Measurements from ENCODE around the gene APBA1. TPM values are rescaled to one million over a fixed set of nuclear protein-coding genes. Genes with fewer than 3 reads are reported as not detected.

The APBA1 gene
- total and polyA plus RNA-seq, 7 donors, result 0.23 to 4.2 (median 0.81) TPM

DNA sequence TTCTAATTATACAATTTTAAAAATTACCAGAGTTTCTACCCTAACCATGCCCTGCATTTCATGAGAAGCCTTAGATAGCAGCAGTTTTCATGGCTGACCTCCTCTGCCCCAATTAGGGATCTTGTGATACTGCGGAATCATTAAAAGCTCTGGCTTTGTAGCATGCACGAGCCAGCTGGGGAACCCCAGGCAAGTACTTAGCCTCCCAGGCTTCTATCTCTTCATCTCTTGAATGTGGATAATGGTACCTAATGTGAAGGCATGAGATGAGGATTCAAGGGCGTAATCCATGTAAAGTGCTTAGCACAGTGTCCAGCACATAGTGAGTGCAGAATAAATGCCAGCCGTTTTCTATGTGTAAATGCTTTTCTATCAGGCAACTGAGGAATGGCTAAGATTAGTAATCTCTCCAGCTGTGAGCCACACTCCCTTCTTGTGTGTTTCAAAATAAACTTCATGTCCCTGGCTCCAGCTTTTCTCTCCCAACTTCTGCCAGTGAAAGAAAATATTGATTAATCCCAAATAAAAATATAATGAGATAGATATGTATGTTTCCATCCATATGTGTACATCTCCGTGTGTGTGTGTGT lies 88.4 kb downstream of the APBA1 start:
- DNase-seq, result no peak
- ATAC-seq, result no peak
- intact Hi-C loops (cut with DNase I), result no loop called here
- Histone ChIP-seq H3K36me3 (ENCODE audit: insufficient read depth in 1 of 2, low read depth in 1 of 2) (no peaks in the 10 kb centered on the region), H3K9me3 (no peaks in the 10 kb centered on the region), H3K27me3 (ENCODE audit: insufficient read depth in 3 of 3, low read length in 2 of 3) (no peaks in the 10 kb centered on the region), H3K4me1 (no peaks in the 10 kb centered on the region), H3K27ac (no peak overlapping the region), H3K4me3 (no peak overlapping the region)
- TF ChIP-seq CTCF (IDR thresholded peaks at IDR 0.05), result no peak
- WGBS, 3 donors, result 81 to 84% (median 83%) methylated on average over 5 of the region's 5 CpGs

DNA sequence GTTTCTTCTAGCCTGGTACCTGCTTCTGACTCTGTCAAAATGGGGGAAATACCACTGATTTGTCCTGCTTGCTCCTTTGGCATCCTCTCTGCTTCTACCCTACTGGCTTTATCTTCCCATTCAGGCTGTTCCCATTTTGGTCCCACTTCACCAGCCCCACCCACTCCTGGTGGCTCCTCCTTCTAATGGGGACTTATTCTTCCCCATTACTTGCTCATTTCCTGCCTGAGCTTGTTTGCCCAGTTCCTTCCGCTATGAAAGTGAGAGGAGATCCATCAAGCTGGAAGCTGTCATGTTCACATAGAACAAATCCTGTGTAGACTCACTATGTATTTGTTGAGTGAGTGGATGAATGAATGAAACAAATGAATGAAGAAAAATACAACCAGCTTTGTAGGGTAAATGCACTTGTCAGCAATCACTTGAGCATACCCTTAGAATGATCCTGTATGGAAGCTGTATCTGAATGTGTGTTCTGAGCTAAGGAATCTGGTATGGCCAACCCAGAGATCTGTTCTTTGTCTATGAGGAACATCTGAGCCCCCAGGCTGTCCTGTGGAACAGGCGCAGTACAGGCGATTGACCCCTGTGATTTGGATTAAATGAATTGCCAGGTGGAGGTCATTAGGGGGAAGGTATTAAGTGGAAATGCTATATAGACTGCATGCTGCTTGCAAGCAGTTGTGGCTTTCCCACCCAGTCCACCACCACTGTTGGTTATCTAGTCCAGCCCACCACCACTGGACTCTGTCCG lies 89.5 kb downstream of the APBA1 start:
- intact Hi-C loops (cut with DNase I), result no loop called here
- ATAC-seq (no peak), DNase-seq (peak in 1 of 2 donors; percentile 30)
- no peaks in the 10 kb centered on the region for H3K27me3 ChIP-seq (ENCODE audit: insufficient read depth in 3 of 3, low read length in 2 of 3)
- no peak for TF ChIP-seq CTCF (IDR thresholded peaks at IDR 0.05)
- H3K36me3 ChIP-seq (ENCODE audit: insufficient read depth in 1 of 2, low read depth in 1 of 2), result no peaks in the 10 kb centered on the region
- H3K4me3 ChIP-seq, result no peak overlapping the region
- no peaks in the 10 kb centered on the region for H3K9me3 ChIP-seq
- no peak overlapping the region for H3K27ac ChIP-seq
- WGBS, 3 donors, result 92 to 97% (median 94%) methylated on average over 4 of the region's 4 CpGs
- H3K4me1 ChIP-seq, result no peaks in the 10 kb centered on the region

DNA sequence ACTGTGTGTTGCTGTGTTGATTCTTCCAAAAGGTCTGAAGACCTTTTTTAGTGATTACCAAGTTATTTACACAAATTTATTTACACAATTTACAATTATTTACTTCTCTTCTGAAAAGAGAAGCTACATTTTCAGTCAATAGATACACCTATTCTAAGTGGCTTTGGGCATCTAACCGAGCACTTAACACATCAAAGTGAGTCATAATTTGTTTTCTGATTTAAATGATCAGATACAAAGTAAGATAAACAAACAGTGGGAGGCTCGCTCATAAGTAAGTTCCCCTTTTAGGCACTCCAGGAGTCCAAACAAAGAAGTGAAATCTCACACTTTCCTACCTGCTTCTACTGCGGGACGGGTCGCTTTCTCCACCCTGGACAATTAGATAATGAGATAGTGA lies 90.2 kb downstream of the APBA1 start:
- Histone ChIP-seq H3K4me1 (no peaks in the 10 kb centered on the region), H3K36me3 (ENCODE audit: insufficient read depth in 1 of 2, low read depth in 1 of 2) (no peaks in the 10 kb centered on the region), H3K4me3 (no peak overlapping the region), H3K9me3 (no peaks in the 10 kb centered on the region), H3K27me3 (ENCODE audit: insufficient read depth in 3 of 3, low read length in 2 of 3) (no peaks in the 10 kb centered on the region), H3K27ac (no peak overlapping the region)
- ATAC-seq (no peak), DNase-seq (no peak)
- TF ChIP-seq CTCF (IDR thresholded peaks at IDR 0.05), result no peak
- intact Hi-C loops (cut with DNase I), result no loop called here
- 89 to 93% (median 92%) methylated on average over 5 of the region's 5 CpGs for WGBS, 3 donors

DNA sequence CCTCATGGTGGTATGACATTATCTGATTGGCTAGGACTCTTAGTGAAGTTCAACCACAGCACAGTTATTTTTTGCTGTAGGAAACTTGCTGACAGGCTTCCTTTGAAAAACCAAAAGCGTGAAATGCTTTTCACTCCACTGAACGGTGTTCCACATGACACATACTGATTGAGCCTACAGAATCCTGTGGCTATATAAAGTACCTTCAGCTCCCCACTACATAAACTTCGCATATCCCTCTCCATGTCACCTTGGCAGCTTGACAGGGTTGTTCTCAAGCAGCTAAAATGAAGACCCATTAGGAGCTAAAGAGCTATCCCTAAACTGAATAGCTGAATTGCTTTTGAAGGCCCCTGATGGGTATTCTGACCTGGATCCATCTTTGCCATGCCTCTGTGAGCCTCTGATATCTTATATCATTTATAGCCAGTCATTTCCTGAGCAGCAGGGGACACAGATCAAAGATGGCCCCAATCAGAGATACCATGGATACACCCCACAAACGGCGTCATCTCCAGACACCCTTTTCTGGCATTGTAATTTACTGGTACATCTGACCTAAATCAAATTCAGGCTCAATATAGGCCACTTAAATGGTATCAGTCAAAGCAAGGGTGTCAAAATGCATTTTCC lies 91.5 kb downstream of the APBA1 start:
- intact Hi-C loops (cut with DNase I), result no loop called here
- 75 to 80% (median 77%) methylated on average over 5 of the region's 5 CpGs for WGBS, 3 donors
- no peak for TF ChIP-seq CTCF (IDR thresholded peaks at IDR 0.05)
- Histone ChIP-seq H3K27ac (no peak overlapping the region), H3K36me3 (ENCODE audit: insufficient read depth in 1 of 2, low read depth in 1 of 2) (no peaks in the 10 kb centered on the region), H3K27me3 (ENCODE audit: insufficient read depth in 3 of 3, low read length in 2 of 3) (no peaks in the 10 kb centered on the region), H3K9me3 (no peaks in the 10 kb centered on the region), H3K4me1 (no peaks in the 10 kb centered on the region), H3K4me3 (no peak overlapping the region)
- DNase-seq (no peak), ATAC-seq (no peak)

All from psoas muscle (tissue), 8 donors.